ENCODE measurements around the gene HDAC11. TPM values are rescaled to one million over a fixed set of nuclear protein-coding genes. Genes with fewer than 3 reads are reported as not detected.

HDAC11 gene
- total RNA-seq, 1 experiment from 2014 or later: 12.0 TPM

GRCh38 chr3:13487403-13487802 is 7.3 kb downstream of the HDAC11 start:
- Mint-ChIP-seq H3K9me3 (no peaks in the 10 kb centered on the region), H3K27me3 (ENCODE audit: low read depth) (no peaks in the 10 kb centered on the region), H3K27ac (no peak overlapping the region), H3K4me1 (peaks cover 8% of the 10 kb centered on the region; the same call in 1 of the 2 replicates), H3K36me3 (no peaks in the 10 kb centered on the region), H3K4me3 (no peak overlapping the region)
- ChIA-PET CTCF (interaction anchor here (3.9 to 6.6 kb wide), 2 partner anchors 8 to 161 kb away, joined by 30 to 31 read pairs; no protein-coding TSS in a partner anchor), POLR2A (no interaction called here)
- TF ChIP-seq KAT7 (CRISPR knock-in tag; IDR thresholded peaks at IDR 0.05; ENCODE audit: borderline replicate concordance) (no peak), TCF7 (CRISPR knock-in tag; IDR thresholded peaks at IDR 0.05; ENCODE audit: low read depth) (no peak), RORB (CRISPR knock-in tag; IDR thresholded peaks at IDR 0.05) (no peak), NFATC4 (CRISPR knock-in tag; IDR thresholded peaks at IDR 0.05) (no peak), CREM (CRISPR knock-in tag; IDR thresholded peaks at IDR 0.05) (no peak), SMAD4 (CRISPR knock-in tag; IDR thresholded peaks at IDR 0.05) (no peak), NR2C2 (CRISPR knock-in tag; IDR thresholded peaks at IDR 0.05) (no peak), SMAD3 (CRISPR knock-in tag; IDR thresholded peaks at IDR 0.05; ENCODE audit: borderline replicate concordance) (no peak)
- TF ChIP-seq, protein P1, sequence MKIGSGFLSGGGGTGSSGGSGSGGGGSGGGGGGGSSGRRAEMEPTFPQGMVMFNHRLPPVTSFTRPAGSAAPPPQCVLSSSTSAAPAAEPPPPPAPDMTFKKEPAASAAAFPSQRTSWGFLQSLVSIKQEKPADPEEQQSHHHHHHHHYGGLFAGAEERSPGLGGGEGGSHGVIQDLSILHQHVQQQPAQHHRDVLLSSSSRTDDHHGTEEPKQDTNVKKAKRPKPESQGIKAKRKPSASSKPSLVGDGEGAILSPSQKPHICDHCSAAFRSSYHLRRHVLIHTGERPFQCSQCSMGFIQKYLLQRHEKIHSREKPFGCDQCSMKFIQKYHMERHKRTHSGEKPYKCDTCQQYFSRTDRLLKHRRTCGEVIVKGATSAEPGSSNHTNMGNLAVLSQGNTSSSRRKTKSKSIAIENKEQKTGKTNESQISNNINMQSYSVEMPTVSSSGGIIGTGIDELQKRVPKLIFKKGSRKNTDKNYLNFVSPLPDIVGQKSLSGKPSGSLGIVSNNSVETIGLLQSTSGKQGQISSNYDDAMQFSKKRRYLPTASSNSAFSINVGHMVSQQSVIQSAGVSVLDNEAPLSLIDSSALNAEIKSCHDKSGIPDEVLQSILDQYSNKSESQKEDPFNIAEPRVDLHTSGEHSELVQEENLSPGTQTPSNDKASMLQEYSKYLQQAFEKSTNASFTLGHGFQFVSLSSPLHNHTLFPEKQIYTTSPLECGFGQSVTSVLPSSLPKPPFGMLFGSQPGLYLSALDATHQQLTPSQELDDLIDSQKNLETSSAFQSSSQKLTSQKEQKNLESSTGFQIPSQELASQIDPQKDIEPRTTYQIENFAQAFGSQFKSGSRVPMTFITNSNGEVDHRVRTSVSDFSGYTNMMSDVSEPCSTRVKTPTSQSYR (CRISPR knock-in tag; IDR thresholded peaks at IDR 0.05): no peak
- TF ChIP-seq, protein P2, sequence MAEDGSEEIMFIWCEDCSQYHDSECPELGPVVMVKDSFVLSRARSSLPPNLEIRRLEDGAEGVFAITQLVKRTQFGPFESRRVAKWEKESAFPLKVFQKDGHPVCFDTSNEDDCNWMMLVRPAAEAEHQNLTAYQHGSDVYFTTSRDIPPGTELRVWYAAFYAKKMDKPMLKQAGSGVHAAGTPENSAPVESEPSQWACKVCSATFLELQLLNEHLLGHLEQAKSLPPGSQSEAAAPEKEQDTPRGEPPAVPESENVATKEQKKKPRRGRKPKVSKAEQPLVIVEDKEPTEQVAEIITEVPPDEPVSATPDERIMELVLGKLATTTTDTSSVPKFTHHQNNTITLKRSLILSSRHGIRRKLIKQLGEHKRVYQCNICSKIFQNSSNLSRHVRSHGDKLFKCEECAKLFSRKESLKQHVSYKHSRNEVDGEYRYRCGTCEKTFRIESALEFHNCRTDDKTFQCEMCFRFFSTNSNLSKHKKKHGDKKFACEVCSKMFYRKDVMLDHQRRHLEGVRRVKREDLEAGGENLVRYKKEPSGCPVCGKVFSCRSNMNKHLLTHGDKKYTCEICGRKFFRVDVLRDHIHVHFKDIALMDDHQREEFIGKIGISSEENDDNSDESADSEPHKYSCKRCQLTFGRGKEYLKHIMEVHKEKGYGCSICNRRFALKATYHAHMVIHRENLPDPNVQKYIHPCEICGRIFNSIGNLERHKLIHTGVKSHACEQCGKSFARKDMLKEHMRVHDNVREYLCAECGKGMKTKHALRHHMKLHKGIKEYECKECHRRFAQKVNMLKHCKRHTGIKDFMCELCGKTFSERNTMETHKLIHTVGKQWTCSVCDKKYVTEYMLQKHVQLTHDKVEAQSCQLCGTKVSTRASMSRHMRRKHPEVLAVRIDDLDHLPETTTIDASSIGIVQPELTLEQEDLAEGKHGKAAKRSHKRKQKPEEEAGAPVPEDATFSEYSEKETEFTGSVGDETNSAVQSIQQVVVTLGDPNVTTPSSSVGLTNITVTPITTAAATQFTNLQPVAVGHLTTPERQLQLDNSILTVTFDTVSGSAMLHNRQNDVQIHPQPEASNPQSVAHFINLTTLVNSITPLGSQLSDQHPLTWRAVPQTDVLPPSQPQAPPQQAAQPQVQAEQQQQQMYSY (CRISPR knock-in tag; IDR thresholded peaks at IDR 0.05): no peak
- TF ChIP-seq, protein P3, sequence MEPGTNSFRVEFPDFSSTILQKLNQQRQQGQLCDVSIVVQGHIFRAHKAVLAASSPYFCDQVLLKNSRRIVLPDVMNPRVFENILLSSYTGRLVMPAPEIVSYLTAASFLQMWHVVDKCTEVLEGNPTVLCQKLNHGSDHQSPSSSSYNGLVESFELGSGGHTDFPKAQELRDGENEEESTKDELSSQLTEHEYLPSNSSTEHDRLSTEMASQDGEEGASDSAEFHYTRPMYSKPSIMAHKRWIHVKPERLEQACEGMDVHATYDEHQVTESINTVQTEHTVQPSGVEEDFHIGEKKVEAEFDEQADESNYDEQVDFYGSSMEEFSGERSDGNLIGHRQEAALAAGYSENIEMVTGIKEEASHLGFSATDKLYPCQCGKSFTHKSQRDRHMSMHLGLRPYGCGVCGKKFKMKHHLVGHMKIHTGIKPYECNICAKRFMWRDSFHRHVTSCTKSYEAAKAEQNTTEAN (CRISPR knock-in tag; IDR thresholded peaks at IDR 0.05): no peak
- TF ChIP-seq, protein P4, sequence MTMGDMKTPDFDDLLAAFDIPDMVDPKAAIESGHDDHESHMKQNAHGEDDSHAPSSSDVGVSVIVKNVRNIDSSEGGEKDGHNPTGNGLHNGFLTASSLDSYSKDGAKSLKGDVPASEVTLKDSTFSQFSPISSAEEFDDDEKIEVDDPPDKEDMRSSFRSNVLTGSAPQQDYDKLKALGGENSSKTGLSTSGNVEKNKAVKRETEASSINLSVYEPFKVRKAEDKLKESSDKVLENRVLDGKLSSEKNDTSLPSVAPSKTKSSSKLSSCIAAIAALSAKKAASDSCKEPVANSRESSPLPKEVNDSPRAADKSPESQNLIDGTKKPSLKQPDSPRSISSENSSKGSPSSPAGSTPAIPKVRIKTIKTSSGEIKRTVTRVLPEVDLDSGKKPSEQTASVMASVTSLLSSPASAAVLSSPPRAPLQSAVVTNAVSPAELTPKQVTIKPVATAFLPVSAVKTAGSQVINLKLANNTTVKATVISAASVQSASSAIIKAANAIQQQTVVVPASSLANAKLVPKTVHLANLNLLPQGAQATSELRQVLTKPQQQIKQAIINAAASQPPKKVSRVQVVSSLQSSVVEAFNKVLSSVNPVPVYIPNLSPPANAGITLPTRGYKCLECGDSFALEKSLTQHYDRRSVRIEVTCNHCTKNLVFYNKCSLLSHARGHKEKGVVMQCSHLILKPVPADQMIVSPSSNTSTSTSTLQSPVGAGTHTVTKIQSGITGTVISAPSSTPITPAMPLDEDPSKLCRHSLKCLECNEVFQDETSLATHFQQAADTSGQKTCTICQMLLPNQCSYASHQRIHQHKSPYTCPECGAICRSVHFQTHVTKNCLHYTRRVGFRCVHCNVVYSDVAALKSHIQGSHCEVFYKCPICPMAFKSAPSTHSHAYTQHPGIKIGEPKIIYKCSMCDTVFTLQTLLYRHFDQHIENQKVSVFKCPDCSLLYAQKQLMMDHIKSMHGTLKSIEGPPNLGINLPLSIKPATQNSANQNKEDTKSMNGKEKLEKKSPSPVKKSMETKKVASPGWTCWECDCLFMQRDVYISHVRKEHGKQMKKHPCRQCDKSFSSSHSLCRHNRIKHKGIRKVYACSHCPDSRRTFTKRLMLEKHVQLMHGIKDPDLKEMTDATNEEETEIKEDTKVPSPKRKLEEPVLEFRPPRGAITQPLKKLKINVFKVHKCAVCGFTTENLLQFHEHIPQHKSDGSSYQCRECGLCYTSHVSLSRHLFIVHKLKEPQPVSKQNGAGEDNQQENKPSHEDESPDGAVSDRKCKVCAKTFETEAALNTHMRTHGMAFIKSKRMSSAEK (CRISPR knock-in tag; IDR thresholded peaks at IDR 0.05; ENCODE audit: borderline replicate concordance): no peak
- TF ChIP-seq, protein P5, sequence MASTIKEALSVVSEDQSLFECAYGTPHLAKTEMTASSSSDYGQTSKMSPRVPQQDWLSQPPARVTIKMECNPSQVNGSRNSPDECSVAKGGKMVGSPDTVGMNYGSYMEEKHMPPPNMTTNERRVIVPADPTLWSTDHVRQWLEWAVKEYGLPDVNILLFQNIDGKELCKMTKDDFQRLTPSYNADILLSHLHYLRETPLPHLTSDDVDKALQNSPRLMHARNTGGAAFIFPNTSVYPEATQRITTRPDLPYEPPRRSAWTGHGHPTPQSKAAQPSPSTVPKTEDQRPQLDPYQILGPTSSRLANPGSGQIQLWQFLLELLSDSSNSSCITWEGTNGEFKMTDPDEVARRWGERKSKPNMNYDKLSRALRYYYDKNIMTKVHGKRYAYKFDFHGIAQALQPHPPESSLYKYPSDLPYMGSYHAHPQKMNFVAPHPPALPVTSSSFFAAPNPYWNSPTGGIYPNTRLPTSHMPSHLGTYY (CRISPR knock-in tag; IDR thresholded peaks at IDR 0.05): no peak
- DNase-seq (ENCODE audit: low spot score) (no peak), ATAC-seq (no peak)
